DOHH2 (cell line): ENCODE measurements around the gene PPP1R14B.

ENCODE experiments used
- EZH2phosphoT487 ChIP-seq: fragments of 200-600 bp; sonication (generic); IDR thresholded peaks from 2 replicates; pipeline ENCODE4 v1.6.1; 2017; ENCODE audit warnings: borderline replicate concordance, mild to moderate bottlenecking, antibody characterized with exemption, low read length, moderate library complexity, mixed read lengths
- TF ChIP-seq, protein P1 (sequence below): fragments of 200-600 bp; sonication (generic); IDR thresholded peaks from one replicate; pipeline ENCODE4 v1.5.1; 2014; ENCODE audit warnings: antibody characterized with exemption, mild to moderate bottlenecking, low read depth, low read length; ENCODE audit not compliant: poor library complexity, severe bottlenecking

DNA sequence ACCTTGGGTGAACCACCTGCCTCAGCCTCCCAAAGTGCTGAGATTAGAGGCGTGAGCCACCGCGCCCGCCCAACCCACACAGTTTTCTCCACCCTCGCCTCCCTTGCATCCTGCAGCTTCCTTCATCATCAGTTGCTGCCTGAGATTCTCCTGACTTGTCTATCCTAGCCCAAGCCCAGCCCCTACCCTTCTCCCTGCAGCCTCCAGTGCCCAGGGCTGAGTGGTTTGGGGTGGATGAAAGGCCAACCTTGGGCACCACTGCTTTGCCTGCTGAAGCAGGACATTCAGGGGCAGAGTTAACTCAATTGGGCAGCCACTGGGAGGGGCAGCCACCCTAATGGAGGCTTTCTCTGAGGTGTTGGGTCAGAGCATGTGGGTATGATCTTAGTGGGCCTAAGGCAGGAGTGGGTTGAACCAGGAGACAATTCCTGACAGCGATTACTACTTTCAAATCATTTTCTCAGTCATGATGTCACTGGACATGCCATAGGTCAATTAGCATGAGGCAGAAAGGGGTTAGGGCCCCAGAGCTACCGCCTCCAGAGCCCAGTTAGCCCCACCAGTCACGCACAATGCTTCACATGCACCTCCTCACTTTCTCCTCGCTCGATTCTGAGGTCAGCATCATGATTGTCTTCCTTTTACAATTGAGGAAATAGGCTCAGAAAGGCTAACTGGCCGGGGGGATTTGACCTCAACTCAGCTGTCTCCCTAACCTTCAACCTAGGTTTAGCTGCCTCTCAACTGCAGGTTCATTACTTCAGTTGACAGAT lies 6.9 kb downstream of the PPP1R14B start:
- TF ChIP-seq, protein P1, sequence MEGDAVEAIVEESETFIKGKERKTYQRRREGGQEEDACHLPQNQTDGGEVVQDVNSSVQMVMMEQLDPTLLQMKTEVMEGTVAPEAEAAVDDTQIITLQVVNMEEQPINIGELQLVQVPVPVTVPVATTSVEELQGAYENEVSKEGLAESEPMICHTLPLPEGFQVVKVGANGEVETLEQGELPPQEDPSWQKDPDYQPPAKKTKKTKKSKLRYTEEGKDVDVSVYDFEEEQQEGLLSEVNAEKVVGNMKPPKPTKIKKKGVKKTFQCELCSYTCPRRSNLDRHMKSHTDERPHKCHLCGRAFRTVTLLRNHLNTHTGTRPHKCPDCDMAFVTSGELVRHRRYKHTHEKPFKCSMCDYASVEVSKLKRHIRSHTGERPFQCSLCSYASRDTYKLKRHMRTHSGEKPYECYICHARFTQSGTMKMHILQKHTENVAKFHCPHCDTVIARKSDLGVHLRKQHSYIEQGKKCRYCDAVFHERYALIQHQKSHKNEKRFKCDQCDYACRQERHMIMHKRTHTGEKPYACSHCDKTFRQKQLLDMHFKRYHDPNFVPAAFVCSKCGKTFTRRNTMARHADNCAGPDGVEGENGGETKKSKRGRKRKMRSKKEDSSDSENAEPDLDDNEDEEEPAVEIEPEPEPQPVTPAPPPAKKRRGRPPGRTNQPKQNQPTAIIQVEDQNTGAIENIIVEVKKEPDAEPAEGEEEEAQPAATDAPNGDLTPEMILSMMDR: no peak
- no peak for TF ChIP-seq EZH2phosphoT487
